HG02884 (cell line): Measurements from ENCODE around the gene SUGCT.
"Not testable (repeated sequence)": the region's sequence is repeated elsewhere in the genome, so short reads cannot be mapped to it uniquely, and the experiment has no call there.

ENCODE experiments used
- ATAC-seq: cut with Tn5 transposase; IDR thresholded peaks from one replicate; pipeline ENCODE4 v1.9.1; 2021; ENCODE audit warnings: mild to moderate bottlenecking, moderate library complexity; ENCODE audit not compliant: unreplicated experiment

SUGCT gene

GRCh38 chr7:40138973-40139372 lies 4.2 kb downstream of the SUGCT start:
- ATAC-seq = no peak

GRCh38 chr7:40139891-40140290 lies 5.1 kb downstream of the SUGCT start:
- ATAC-seq = not testable (repeated sequence)

GRCh38 chr7:40141916-40142315 lies 7.1 kb downstream of the SUGCT start:
- ATAC-seq = not testable (repeated sequence)

GRCh38 chr7:40145596-40146130 lies 10.9 kb downstream of the SUGCT start:
- not testable (repeated sequence) for ATAC-seq

- ATAC-seq = no peak
Measured at GRCh38 chr7:40147371-40148246, 12.8 kb downstream of the SUGCT start.

- not testable (repeated sequence) for ATAC-seq
Measured at GRCh38 chr7:40148247-40148580, 13.4 kb downstream of the SUGCT start.

- no peak for ATAC-seq
Measured at GRCh38 chr7:40148671-40149070, 13.9 kb downstream of the SUGCT start.

- no peak for ATAC-seq
Measured at GRCh38 chr7:40151504-40151903, 16.7 kb downstream of the SUGCT start.

- ATAC-seq = no peak
Measured at GRCh38 chr7:40156988-40157387, 22.2 kb downstream of the SUGCT start.

- no peak for ATAC-seq
Measured at GRCh38 chr7:40162516-40162915, 27.7 kb downstream of the SUGCT start.

GRCh38 chr7:40165216-40165615 lies 30.4 kb downstream of the SUGCT start:
- ATAC-seq = no peak

- ATAC-seq = no peak
Measured at GRCh38 chr7:40167291-40167690, 32.5 kb downstream of the SUGCT start.

GRCh38 chr7:40168266-40168665 lies 33.5 kb downstream of the SUGCT start:
- not testable (repeated sequence) for ATAC-seq

GRCh38 chr7:40173121-40173520 lies 38.3 kb downstream of the SUGCT start:
- ATAC-seq = not testable (repeated sequence)

GRCh38 chr7:40175256-40175655 lies 40.5 kb downstream of the SUGCT start:
- not testable (repeated sequence) for ATAC-seq

- ATAC-seq = no peak
Measured at GRCh38 chr7:40175725-40176510, 41.1 kb downstream of the SUGCT start.

GRCh38 chr7:40177071-40177470 lies 42.3 kb downstream of the SUGCT start:
- ATAC-seq = no peak

- ATAC-seq = no peak
Measured at GRCh38 chr7:40182452-40182851, 47.6 kb downstream of the SUGCT start.

- no peak for ATAC-seq
Measured at GRCh38 chr7:40186586-40186985, 51.8 kb downstream of the SUGCT start.

- no peak for ATAC-seq
Measured at GRCh38 chr7:40192036-40192435, 57.2 kb downstream of the SUGCT start.

- no peak for ATAC-seq
Measured at GRCh38 chr7:40194745-40195144, 59.9 kb downstream of the SUGCT start.

- no peak for ATAC-seq
Measured at GRCh38 chr7:40197527-40197926, 62.7 kb downstream of the SUGCT start.
